NT2/D1 (cell line): Measurements from ENCODE around the gene HOMER2.

Experiments used
- DNase-seq: peaks from one replicate; pipeline ENCODE4 v3.0.0-alpha.2; 2011; ENCODE audit warnings: low read depth, low spot score
- H3K27me3 ChIP-seq: 2 replicates; pipeline ENCODE4 v1.6.0; 2011; ENCODE audit warnings: mild to moderate bottlenecking; ENCODE audit not compliant: insufficient read length, insufficient read depth
- H3K36me3 ChIP-seq: 2 replicates; pipeline ENCODE4 v1.6.1; 2011; ENCODE audit warnings: mild to moderate bottlenecking, low read length, mixed read lengths; ENCODE audit not compliant: insufficient read depth, insufficient read length
- H3K4me1 ChIP-seq: 2 replicates; pipeline ENCODE4 v1.5.1; 2011; ENCODE audit not compliant: insufficient read depth, insufficient read length
- H3K4me3 ChIP-seq: 2 replicates; pipeline ENCODE4 v1.5.1; 2011; ENCODE audit warnings: low read depth; ENCODE audit not compliant: insufficient read length
- H3K9ac ChIP-seq: 2 replicates; pipeline ENCODE4 v1.6.0; 2011; ENCODE audit warnings: low read depth; ENCODE audit not compliant: insufficient read length
- H3K9me3 ChIP-seq: 2 replicates; pipeline ENCODE4 v1.5.1; 2011; ENCODE audit warnings: mild to moderate bottlenecking, low read length; ENCODE audit not compliant: insufficient read depth
- SUZ12 ChIP-seq: IDR thresholded peaks from 2 replicates; pipeline ENCODE4 v1.6.1; 2011; ENCODE audit not compliant: insufficient read length, insufficient read depth; ENCODE audit errors: extremely low read depth
- YY1 ChIP-seq: IDR thresholded peaks from 2 replicates; pipeline ENCODE4 v1.6.1; 2011; ENCODE audit not compliant: insufficient read length, insufficient read depth
- ZNF274 ChIP-seq: IDR thresholded peaks from 2 replicates; pipeline ENCODE4 v1.6.1; 2011; ENCODE audit warnings: mild to moderate bottlenecking, low read depth, low read length

HOMER2 gene

GRCh38 chr15:82922737-82923136, 29.8 kb downstream of the HOMER2 start:
- Histone ChIP-seq H3K9me3 (no peaks in the 10 kb centered on the region), H3K36me3 (no peaks in the 10 kb centered on the region), H3K4me3 (no peak overlapping the region), H3K27me3 (no peaks in the 10 kb centered on the region), H3K4me1 (no peaks in the 10 kb centered on the region), H3K9ac (no peak overlapping the region)
- DNase-seq = no peak
- no peak for TF ChIP-seq ZNF274
- TF ChIP-seq YY1 = no peak
- TF ChIP-seq SUZ12 = no peak

DNA sequence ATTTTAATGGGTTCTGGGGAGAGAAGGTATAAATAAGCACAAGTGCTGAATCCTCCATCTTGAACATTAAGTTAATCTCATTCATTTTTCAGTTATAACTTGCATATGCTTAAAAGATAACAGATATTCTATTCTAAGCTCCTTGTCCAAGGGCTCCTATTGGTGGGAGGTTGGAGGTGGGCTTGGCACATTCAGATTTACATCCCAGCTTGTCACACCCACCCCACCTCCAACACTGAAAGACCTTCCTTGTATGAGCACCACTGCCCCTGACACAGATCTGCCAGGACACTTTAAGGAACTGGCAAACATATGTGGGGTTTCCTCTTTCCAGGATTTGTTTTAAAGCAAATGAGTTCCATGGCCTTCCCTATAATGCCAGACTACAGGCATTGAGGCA, 30.6 kb downstream of the HOMER2 start:
- Histone ChIP-seq H3K27me3 (no peaks in the 10 kb centered on the region), H3K36me3 (no peaks in the 10 kb centered on the region), H3K4me3 (no peak overlapping the region), H3K9ac (no peak overlapping the region), H3K4me1 (no peaks in the 10 kb centered on the region), H3K9me3 (no peaks in the 10 kb centered on the region)
- no peak for DNase-seq
- TF ChIP-seq YY1 (no peak), ZNF274 (no peak), SUZ12 (no peak)

DNA sequence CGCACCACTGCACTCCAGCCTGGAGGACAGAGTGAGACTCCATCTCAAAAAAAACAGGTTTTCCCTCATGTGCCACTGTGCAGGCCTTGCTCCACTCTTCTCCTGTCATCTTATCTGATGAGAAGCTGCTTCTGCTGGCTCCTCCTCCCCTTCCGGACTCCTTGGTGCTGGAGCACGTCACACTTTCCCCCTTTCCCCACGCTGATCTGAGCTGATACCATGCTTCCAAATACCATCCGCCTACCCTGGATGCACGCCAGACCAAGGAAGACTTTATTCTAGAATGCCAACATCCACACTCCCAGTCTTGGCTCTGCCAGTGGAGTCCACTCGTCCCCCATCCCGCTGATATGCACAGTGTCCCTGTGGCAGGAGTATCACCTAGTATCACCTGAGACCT, 31.3 kb downstream of the HOMER2 start:
- no peaks in the 10 kb centered on the region for H3K27me3 ChIP-seq
- DNase-seq = no peak
- H3K9me3 ChIP-seq = no peaks in the 10 kb centered on the region
- no peak overlapping the region for H3K4me3 ChIP-seq
- TF ChIP-seq YY1 (no peak), ZNF274 (no peak), SUZ12 (no peak)
- no peak overlapping the region for H3K9ac ChIP-seq
- no peaks in the 10 kb centered on the region for H3K36me3 ChIP-seq
- no peaks in the 10 kb centered on the region for H3K4me1 ChIP-seq

DNA sequence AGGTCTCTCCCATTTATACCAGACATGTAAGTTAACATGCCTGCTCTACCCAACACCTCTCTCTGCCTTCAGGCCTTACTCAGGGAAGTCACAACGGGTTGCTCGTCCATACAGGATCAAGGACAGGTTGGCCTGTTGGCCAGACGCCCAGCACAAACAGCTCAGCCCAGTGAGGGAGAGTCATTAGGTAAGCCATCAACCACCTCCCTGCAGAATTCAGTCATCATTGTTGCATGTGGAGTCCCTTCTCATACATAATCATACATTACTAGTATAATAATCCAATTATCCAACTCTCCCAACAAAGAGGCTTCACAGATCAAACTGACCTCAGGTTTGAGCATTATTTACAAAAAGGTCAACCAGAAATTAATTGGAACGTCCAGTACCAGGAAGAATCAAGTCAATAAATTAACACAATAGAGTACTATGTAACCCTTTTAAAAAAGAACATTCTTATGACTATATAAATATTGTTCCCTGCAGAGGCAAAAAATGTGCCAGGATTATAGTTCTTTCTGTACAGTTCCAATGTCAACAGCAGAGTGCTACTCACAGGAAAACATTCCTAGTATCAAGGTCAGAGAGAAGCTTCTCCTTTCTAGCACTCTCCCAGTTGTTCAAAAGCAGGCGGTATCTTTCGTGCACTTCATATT, 33.2 kb downstream of the HOMER2 start:
- H3K4me3 ChIP-seq = no peak overlapping the region
- H3K27me3 ChIP-seq = no peaks in the 10 kb centered on the region
- TF ChIP-seq SUZ12 (no peak), YY1 (no peak), ZNF274 (no peak)
- DNase-seq = no peak
- no peak overlapping the region for H3K9ac ChIP-seq
- H3K4me1 ChIP-seq = no peaks in the 10 kb centered on the region
- no peaks in the 10 kb centered on the region for H3K9me3 ChIP-seq
- no peaks in the 10 kb centered on the region for H3K36me3 ChIP-seq

GRCh38 chr15:82918607-82919230, 33.8 kb downstream of the HOMER2 start:
- no peak overlapping the region for H3K4me3 ChIP-seq
- no peak for DNase-seq
- no peaks in the 10 kb centered on the region for H3K9me3 ChIP-seq
- TF ChIP-seq SUZ12 (no peak), YY1 (no peak), ZNF274 (no peak)
- no peaks in the 10 kb centered on the region for H3K4me1 ChIP-seq
- no peaks in the 10 kb centered on the region for H3K36me3 ChIP-seq
- H3K9ac ChIP-seq = no peak overlapping the region
- no peaks in the 10 kb centered on the region for H3K27me3 ChIP-seq

GRCh38 chr15:82918162-82918561, 34.4 kb downstream of the HOMER2 start:
- H3K4me3 ChIP-seq = no peak overlapping the region
- no peaks in the 10 kb centered on the region for H3K36me3 ChIP-seq
- H3K27me3 ChIP-seq = no peaks in the 10 kb centered on the region
- DNase-seq = no peak
- no peaks in the 10 kb centered on the region for H3K9me3 ChIP-seq
- no peak overlapping the region for H3K9ac ChIP-seq
- no peak for TF ChIP-seq SUZ12
- no peak for TF ChIP-seq ZNF274
- TF ChIP-seq YY1 = no peak
- H3K4me1 ChIP-seq = no peaks in the 10 kb centered on the region

- H3K4me3 ChIP-seq = no peak overlapping the region
- no peaks in the 10 kb centered on the region for H3K9me3 ChIP-seq
- H3K27me3 ChIP-seq = no peaks in the 10 kb centered on the region
- no peaks in the 10 kb centered on the region for H3K36me3 ChIP-seq
- no peak for DNase-seq
- TF ChIP-seq SUZ12 (no peak), ZNF274 (no peak), YY1 (no peak)
- no peaks in the 10 kb centered on the region for H3K4me1 ChIP-seq
- no peak overlapping the region for H3K9ac ChIP-seq
These were observed 35.3 kb downstream of the HOMER2 start for GRCh38 chr15:82917249-82917648.
